ENCODE measurements around the gene ZNF835. TPM values are rescaled to one million over a fixed set of nuclear protein-coding genes. Genes with fewer than 3 reads are reported as not detected.

The ZNF835 gene
- total and polyA plus RNA-seq, 8 donors, result 0.31 to 0.92 (median 0.48) TPM; not detected in 3

GRCh38 chr19:56622374-56622773, 49.2 kb downstream of the ZNF835 start:
- Histone ChIP-seq H3K4me3 (no peak overlapping the region), H3K9me3 (peaks cover 32 to 100% (median 70%) of the 10 kb centered on the region in 4 donors), H3K27me3 (no peaks in the 10 kb centered on the region), H3K27ac (no peak overlapping the region), H3K4me1 (no peaks in the 10 kb centered on the region), H3K36me3 (peaks cover 28 to 77% (median 66%) of the 10 kb centered on the region in 4 donors)
- 90 to 97% (median 95%) methylated on average over 16 to 37 of the region's 37 CpGs for WGBS, 5 donors
- intact Hi-C loops (cut with DNase I; ENCODE audit: low total_unique reads), result no loop called here
- no peak for DNase-seq
- TF ChIP-seq EP300 (IDR thresholded peaks at IDR 0.05) (no peak), POLR2A (IDR thresholded peaks at IDR 0.05) (no peak), CTCF (IDR thresholded peaks at IDR 0.05) (no peak), POLR2AphosphoS5 (IDR thresholded peaks at IDR 0.05) (no peak)

GRCh38 chr19:56619121-56619520, 52.4 kb downstream of the ZNF835 start:
- TF ChIP-seq POLR2A (IDR thresholded peaks at IDR 0.05), result no peak
- no peak for TF ChIP-seq EP300 (IDR thresholded peaks at IDR 0.05)
- no peak for TF ChIP-seq POLR2AphosphoS5 (IDR thresholded peaks at IDR 0.05)
- no peak for TF ChIP-seq CTCF (IDR thresholded peaks at IDR 0.05)
- H3K9me3 ChIP-seq, result peaks cover 25 to 100% (median 74%) of the 10 kb centered on the region in 4 donors
- no peaks in the 10 kb centered on the region for H3K4me1 ChIP-seq
- H3K27me3 ChIP-seq, result no peaks in the 10 kb centered on the region
- intact Hi-C loops (cut with DNase I; ENCODE audit: low total_unique reads), result no loop called here
- peaks cover 31 to 93% (median 61%) of the 10 kb centered on the region in 4 donors for H3K36me3 ChIP-seq
- H3K4me3 ChIP-seq, result no peak overlapping the region
- 80 to 84% (median 83%) methylated on average over 8 of the region's 8 CpGs for WGBS, 5 donors
- H3K27ac ChIP-seq, result no peak overlapping the region
- no peak for DNase-seq

DNA sequence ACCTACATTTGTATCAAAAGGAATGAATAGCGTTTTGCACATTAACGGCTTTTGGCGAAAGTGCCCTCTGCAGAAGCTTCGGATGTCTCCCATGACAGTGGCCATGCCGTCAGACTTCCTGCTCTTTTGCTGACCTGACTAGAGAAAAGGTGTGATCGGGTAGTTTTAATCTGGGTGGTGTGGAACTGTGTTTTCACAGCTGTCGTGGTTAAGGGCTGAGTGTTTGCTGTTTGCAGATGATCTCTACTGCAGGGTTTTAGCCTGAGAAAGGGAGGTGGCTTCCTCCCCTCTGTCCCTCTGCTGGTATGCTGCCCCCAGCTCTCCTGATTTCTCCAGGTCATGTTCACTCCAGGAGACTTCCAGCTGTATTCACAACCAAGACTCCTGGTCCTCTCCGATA, 54.0 kb downstream of the ZNF835 start:
- Histone ChIP-seq H3K27me3 (no peaks in the 10 kb centered on the region), H3K36me3 (peaks cover 26 to 92% (median 59%) of the 10 kb centered on the region in 4 donors), H3K27ac (no peak overlapping the region), H3K9me3 (peaks cover 25 to 100% (median 75%) of the 10 kb centered on the region in 4 donors), H3K4me1 (no peaks in the 10 kb centered on the region), H3K4me3 (no peak overlapping the region)
- intact Hi-C loops (cut with DNase I; ENCODE audit: low total_unique reads), result no loop called here
- no peak for DNase-seq
- no peak for TF ChIP-seq POLR2AphosphoS5 (IDR thresholded peaks at IDR 0.05)
- TF ChIP-seq POLR2A (IDR thresholded peaks at IDR 0.05), result no peak
- no peak for TF ChIP-seq EP300 (IDR thresholded peaks at IDR 0.05)
- no peak for TF ChIP-seq CTCF (IDR thresholded peaks at IDR 0.05)
- WGBS, 5 donors, result 93 to 98% (median 96%) methylated on average over 8 of the region's 8 CpGs

GRCh38 chr19:56613639-56614038, 57.9 kb downstream of the ZNF835 start:
- intact Hi-C loops (cut with DNase I; ENCODE audit: low total_unique reads), result no loop called here
- H3K36me3 ChIP-seq, result peaks cover 12 to 84% (median 60%) of the 10 kb centered on the region in 4 donors
- no peak overlapping the region for H3K27ac ChIP-seq
- H3K4me1 ChIP-seq, result no peaks in the 10 kb centered on the region
- DNase-seq, result no peak
- no peaks in the 10 kb centered on the region for H3K27me3 ChIP-seq
- 81 to 92% (median 90%) methylated on average over 5 of the region's 5 CpGs for WGBS, 5 donors
- no peak for TF ChIP-seq EP300 (IDR thresholded peaks at IDR 0.05)
- no peak overlapping the region for H3K4me3 ChIP-seq
- H3K9me3 ChIP-seq, result peaks cover 22 to 100% (median 70%) of the 10 kb centered on the region in 4 donors

GRCh38 chr19:56612737-56613136, 58.8 kb downstream of the ZNF835 start:
- Histone ChIP-seq H3K9me3 (peaks cover 23 to 100% (median 72%) of the 10 kb centered on the region in 4 donors), H3K27ac (no peak overlapping the region)
- intact Hi-C loops (cut with DNase I; ENCODE audit: low total_unique reads), result no loop called here

More at GRCh38 chr19:56612737-56613136, 58.8 kb downstream of the ZNF835 start:
- Histone ChIP-seq H3K4me1 (no peaks in the 10 kb centered on the region), H3K4me3 (no peak overlapping the region), H3K36me3 (peaks cover 10 to 79% (median 51%) of the 10 kb centered on the region in 4 donors), H3K27me3 (no peaks in the 10 kb centered on the region)
- WGBS, 5 donors, result 79 to 94% (median 91%) methylated on average over 2 of the region's 2 CpGs
- no peak for DNase-seq
- no peak for TF ChIP-seq POLR2AphosphoS5 (IDR thresholded peaks at IDR 0.05)
- TF ChIP-seq EP300 (IDR thresholded peaks at IDR 0.05), result no peak
- TF ChIP-seq POLR2A (IDR thresholded peaks at IDR 0.05), result no peak
- no peak for TF ChIP-seq CTCF (IDR thresholded peaks at IDR 0.05)
